Measurements from ENCODE around the gene FTCDNL1.
A peak's percentile ranks its signal among the peaks of the same experiment; 100 is the strongest.

Gene FTCDNL1

DNA sequence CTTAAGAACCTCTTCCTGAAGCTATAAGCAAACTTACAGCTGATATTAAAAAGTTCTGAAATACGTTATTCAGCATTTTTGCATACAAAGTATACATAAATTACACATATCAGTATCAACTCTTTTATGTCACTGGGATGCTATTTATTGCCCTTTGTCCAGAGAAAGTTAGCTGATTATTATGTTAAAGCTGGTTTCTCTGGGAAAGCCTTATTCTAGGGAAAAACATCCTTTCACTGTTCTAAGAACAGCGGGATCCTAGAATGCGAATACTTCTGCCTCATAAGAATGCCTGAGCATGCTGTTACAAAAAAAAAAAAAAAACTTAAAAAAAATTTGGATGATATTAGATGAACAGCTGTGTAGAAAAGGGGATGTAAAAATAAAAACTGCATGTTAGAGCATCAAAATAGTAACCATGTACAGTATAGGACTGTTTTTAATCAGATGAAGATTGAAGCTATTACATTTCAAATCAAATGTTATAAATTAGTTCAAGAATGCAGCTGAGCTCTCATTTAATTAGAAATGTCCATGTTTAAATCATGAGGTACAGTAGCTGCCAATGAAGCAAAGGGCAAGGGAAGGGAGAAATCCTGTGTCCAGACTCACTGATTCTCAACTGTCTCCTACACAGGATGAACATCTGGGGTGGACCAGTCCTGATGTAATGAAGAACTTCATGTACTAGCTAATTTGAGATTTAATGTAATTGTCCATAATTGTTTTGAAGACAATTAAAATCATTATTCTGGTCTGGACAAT, 8.2 kb downstream of the FTCDNL1 start:
- peak overlapping the region; percentile 65 for H3K27ac ChIP-seq (ENCODE audit: low read depth, low read length)
- no peaks in the 10 kb centered on the region for H3K27me3 ChIP-seq (ENCODE audit: control insufficient read depth, insufficient read depth, low read length)
- H3K9me3 ChIP-seq (ENCODE audit: control insufficient read depth, insufficient read depth, low read length) = no peaks in the 10 kb centered on the region
- no peak overlapping the region for H3K4me3 ChIP-seq (ENCODE audit: low read depth, low read length)
- no peaks in the 10 kb centered on the region for H3K36me3 ChIP-seq (ENCODE audit: control insufficient read depth, insufficient read depth, low read length)
- peaks cover 33% of the 10 kb centered on the region for H3K4me1 ChIP-seq (ENCODE audit: control insufficient read depth, insufficient read depth, low read length)
- no peak overlapping the region for H3K9ac ChIP-seq (ENCODE audit: low read depth, low read length)

GRCh38 chr2:199841409-199841808, 9.6 kb downstream of the FTCDNL1 start:
- H3K9me3 ChIP-seq (ENCODE audit: control insufficient read depth, insufficient read depth, low read length) = no peaks in the 10 kb centered on the region
- H3K27me3 ChIP-seq (ENCODE audit: control insufficient read depth, insufficient read depth, low read length) = no peaks in the 10 kb centered on the region
- H3K9ac ChIP-seq (ENCODE audit: low read depth, low read length) = no peak overlapping the region
- no peak overlapping the region for H3K27ac ChIP-seq (ENCODE audit: low read depth, low read length)
- no peaks in the 10 kb centered on the region for H3K36me3 ChIP-seq (ENCODE audit: control insufficient read depth, insufficient read depth, low read length)
- peaks cover 31% of the 10 kb centered on the region for H3K4me1 ChIP-seq (ENCODE audit: control insufficient read depth, insufficient read depth, low read length)
- no peak overlapping the region for H3K4me3 ChIP-seq (ENCODE audit: low read depth, low read length)

GRCh38 chr2:199838399-199838798, 12.6 kb downstream of the FTCDNL1 start:
- H3K36me3 ChIP-seq (ENCODE audit: control insufficient read depth, insufficient read depth, low read length) = no peaks in the 10 kb centered on the region
- H3K27ac ChIP-seq (ENCODE audit: low read depth, low read length) = no peak overlapping the region
- no peak overlapping the region for H3K4me3 ChIP-seq (ENCODE audit: low read depth, low read length)
- H3K9ac ChIP-seq (ENCODE audit: low read depth, low read length) = no peak overlapping the region
- H3K4me1 ChIP-seq (ENCODE audit: control insufficient read depth, insufficient read depth, low read length) = peaks cover 25% of the 10 kb centered on the region
- no peaks in the 10 kb centered on the region for H3K27me3 ChIP-seq (ENCODE audit: control insufficient read depth, insufficient read depth, low read length)
- H3K9me3 ChIP-seq (ENCODE audit: control insufficient read depth, insufficient read depth, low read length) = no peaks in the 10 kb centered on the region

DNA sequence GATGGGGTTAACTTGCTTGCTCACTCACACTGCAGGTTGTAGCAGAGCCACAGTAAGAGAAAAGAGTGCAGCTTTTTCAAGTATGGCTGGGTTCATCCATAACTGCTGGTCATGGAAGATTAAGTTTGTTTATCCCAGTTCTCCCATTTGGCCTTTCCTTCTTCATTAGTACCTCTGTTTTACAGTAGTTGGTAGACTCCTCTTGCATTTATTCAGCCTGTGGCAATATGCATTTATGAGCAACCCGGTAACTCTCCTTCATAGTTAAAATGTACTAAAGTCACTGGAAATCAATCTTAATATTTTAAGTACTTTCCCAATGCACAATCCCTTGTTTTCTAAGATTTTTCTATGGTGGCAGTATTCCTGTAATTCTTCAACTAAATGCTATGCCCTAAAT, 14.0 kb downstream of the FTCDNL1 start:
- Histone ChIP-seq H3K27me3 (ENCODE audit: control insufficient read depth, insufficient read depth, low read length) (no peaks in the 10 kb centered on the region), H3K9me3 (ENCODE audit: control insufficient read depth, insufficient read depth, low read length) (no peaks in the 10 kb centered on the region), H3K27ac (ENCODE audit: low read depth, low read length) (no peak overlapping the region), H3K4me3 (ENCODE audit: low read depth, low read length) (no peak overlapping the region), H3K36me3 (ENCODE audit: control insufficient read depth, insufficient read depth, low read length) (no peaks in the 10 kb centered on the region), H3K4me1 (ENCODE audit: control insufficient read depth, insufficient read depth, low read length) (peaks cover 13% of the 10 kb centered on the region; the same call in 1 of the 2 replicates), H3K9ac (ENCODE audit: low read depth, low read length) (no peak overlapping the region)

DNA sequence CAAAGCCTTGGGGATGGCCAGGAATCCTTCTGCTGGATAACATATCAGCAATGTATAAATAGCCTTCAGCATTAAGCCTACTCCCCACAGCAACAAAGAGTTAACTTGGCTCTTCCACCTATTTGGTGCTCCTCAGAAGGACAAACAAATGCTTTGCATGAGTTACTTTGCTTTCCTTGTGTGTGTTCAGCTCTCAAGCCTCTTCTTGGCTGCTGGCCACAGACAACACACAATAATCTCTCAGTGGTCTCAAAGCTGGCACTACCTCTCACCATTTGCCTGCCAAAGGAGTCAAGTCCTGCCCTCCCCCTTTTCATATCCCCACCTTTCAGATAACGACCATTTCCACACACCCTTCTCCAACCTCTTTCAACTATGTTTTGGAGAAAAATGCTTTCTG, 17.5 kb downstream of the FTCDNL1 start:
- H3K4me1 ChIP-seq (ENCODE audit: control insufficient read depth, insufficient read depth, low read length) = peaks cover 13% of the 10 kb centered on the region; the same call in 1 of the 2 replicates
- no peak overlapping the region for H3K4me3 ChIP-seq (ENCODE audit: low read depth, low read length)
- no peak overlapping the region for H3K27ac ChIP-seq (ENCODE audit: low read depth, low read length)
- no peaks in the 10 kb centered on the region for H3K36me3 ChIP-seq (ENCODE audit: control insufficient read depth, insufficient read depth, low read length)
- H3K9ac ChIP-seq (ENCODE audit: low read depth, low read length) = no peak overlapping the region
- H3K27me3 ChIP-seq (ENCODE audit: control insufficient read depth, insufficient read depth, low read length) = no peaks in the 10 kb centered on the region
- H3K9me3 ChIP-seq (ENCODE audit: control insufficient read depth, insufficient read depth, low read length) = no peaks in the 10 kb centered on the region; the same call in 1 of the 2 replicates

DNA sequence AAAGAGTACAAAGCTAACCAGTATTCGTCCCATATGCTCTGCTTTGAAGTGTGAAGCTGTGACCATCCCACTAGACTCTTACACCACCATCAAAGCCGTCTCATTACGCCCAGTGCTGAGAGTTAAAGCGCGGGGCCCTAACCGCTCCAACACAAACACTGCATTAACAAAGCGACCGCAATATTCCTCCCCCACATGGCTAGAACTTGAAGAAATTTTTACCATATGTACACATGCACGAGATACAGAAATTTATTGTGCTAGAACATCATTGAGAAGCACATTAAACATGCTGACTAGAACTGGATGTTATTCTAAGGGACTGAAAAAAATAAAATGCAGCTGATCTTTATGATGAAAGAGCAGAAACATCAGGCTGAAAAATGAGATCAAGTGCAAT, 20.5 kb downstream of the FTCDNL1 start:
- H3K27ac ChIP-seq (ENCODE audit: low read depth, low read length) = no peak overlapping the region
- H3K36me3 ChIP-seq (ENCODE audit: control insufficient read depth, insufficient read depth, low read length) = no peaks in the 10 kb centered on the region
- no peak overlapping the region for H3K4me3 ChIP-seq (ENCODE audit: low read depth, low read length)
- H3K9ac ChIP-seq (ENCODE audit: low read depth, low read length) = no peak overlapping the region
- H3K27me3 ChIP-seq (ENCODE audit: control insufficient read depth, insufficient read depth, low read length) = no peaks in the 10 kb centered on the region
- H3K9me3 ChIP-seq (ENCODE audit: control insufficient read depth, insufficient read depth, low read length) = no peaks in the 10 kb centered on the region; the same call in 1 of the 2 replicates
- 0 out of 2 replicates have a peak, but pooled peaks cover 2% of the 10 kb centered on the region for H3K4me1 ChIP-seq (ENCODE audit: control insufficient read depth, insufficient read depth, low read length)

DNA sequence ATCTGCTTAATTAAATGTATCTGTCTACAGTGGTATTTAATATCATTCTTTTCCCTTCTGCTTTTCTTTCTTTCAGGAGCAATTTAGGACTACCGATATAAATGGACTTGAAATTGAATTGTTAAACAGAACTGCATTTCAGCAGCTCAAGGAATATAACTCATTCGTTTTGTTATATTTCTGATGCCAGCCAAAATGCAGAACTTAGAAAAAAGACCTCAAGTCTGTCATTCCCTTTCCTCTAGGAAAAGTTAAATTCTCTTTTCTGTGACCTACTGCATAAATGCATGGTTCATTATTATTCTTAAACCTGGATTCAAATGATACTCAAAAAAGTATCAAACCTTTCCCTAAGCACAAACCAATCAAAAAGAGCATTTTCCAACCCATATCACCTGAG, 21.4 kb downstream of the FTCDNL1 start:
- no peaks in the 10 kb centered on the region for H3K4me1 ChIP-seq (ENCODE audit: control insufficient read depth, insufficient read depth, low read length)
- H3K27me3 ChIP-seq (ENCODE audit: control insufficient read depth, insufficient read depth, low read length) = no peaks in the 10 kb centered on the region
- H3K27ac ChIP-seq (ENCODE audit: low read depth, low read length) = no peak overlapping the region
- H3K36me3 ChIP-seq (ENCODE audit: control insufficient read depth, insufficient read depth, low read length) = no peaks in the 10 kb centered on the region
- H3K9ac ChIP-seq (ENCODE audit: low read depth, low read length) = no peak overlapping the region
- no peaks in the 10 kb centered on the region; the same call in 1 of the 2 replicates for H3K9me3 ChIP-seq (ENCODE audit: control insufficient read depth, insufficient read depth, low read length)
- no peak overlapping the region for H3K4me3 ChIP-seq (ENCODE audit: low read depth, low read length)

DNA sequence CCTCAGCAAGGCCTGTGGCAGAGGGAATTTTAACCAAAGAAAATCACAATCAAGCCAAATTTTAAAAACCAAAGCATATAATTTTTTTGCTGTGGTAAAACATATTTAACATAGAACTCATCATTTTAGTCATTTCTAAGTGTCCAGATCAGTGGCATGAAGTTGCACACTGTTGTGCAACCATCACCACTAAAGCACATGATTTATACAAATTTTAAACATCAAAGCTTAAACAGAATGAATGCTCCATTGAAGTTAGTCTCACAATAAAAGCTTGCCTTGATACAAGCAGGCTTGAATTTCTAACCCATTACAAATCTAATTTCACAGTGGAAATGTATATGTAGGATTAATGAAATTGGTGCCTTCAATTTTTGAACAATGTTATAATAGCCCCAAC, 31.2 kb downstream of the FTCDNL1 start:
- Histone ChIP-seq H3K27ac (ENCODE audit: low read depth, low read length) (no peak overlapping the region), H3K4me1 (ENCODE audit: control insufficient read depth, insufficient read depth, low read length) (no peaks in the 10 kb centered on the region), H3K36me3 (ENCODE audit: control insufficient read depth, insufficient read depth, low read length) (no peaks in the 10 kb centered on the region), H3K4me3 (ENCODE audit: low read depth, low read length) (no peak overlapping the region), H3K9me3 (ENCODE audit: control insufficient read depth, insufficient read depth, low read length) (no peaks in the 10 kb centered on the region), H3K27me3 (ENCODE audit: control insufficient read depth, insufficient read depth, low read length) (no peaks in the 10 kb centered on the region), H3K9ac (ENCODE audit: low read depth, low read length) (no peak overlapping the region)

GRCh38 chr2:199818754-199819153, 32.2 kb downstream of the FTCDNL1 start:
- Histone ChIP-seq H3K27ac (ENCODE audit: low read depth, low read length) (no peak overlapping the region), H3K9ac (ENCODE audit: low read depth, low read length) (no peak overlapping the region), H3K9me3 (ENCODE audit: control insufficient read depth, insufficient read depth, low read length) (no peaks in the 10 kb centered on the region), H3K27me3 (ENCODE audit: control insufficient read depth, insufficient read depth, low read length) (no peaks in the 10 kb centered on the region), H3K4me1 (ENCODE audit: control insufficient read depth, insufficient read depth, low read length) (no peaks in the 10 kb centered on the region), H3K4me3 (ENCODE audit: low read depth, low read length) (no peak overlapping the region), H3K36me3 (ENCODE audit: control insufficient read depth, insufficient read depth, low read length) (no peaks in the 10 kb centered on the region)

GRCh38 chr2:199818026-199818425, 33.0 kb downstream of the FTCDNL1 start:
- Histone ChIP-seq H3K27me3 (ENCODE audit: control insufficient read depth, insufficient read depth, low read length) (no peaks in the 10 kb centered on the region), H3K4me1 (ENCODE audit: control insufficient read depth, insufficient read depth, low read length) (no peaks in the 10 kb centered on the region), H3K36me3 (ENCODE audit: control insufficient read depth, insufficient read depth, low read length) (no peaks in the 10 kb centered on the region), H3K9me3 (ENCODE audit: control insufficient read depth, insufficient read depth, low read length) (no peaks in the 10 kb centered on the region), H3K9ac (ENCODE audit: low read depth, low read length) (no peak overlapping the region), H3K4me3 (ENCODE audit: low read depth, low read length) (no peak overlapping the region), H3K27ac (ENCODE audit: low read depth, low read length) (no peak overlapping the region)

- Histone ChIP-seq H3K27me3 (ENCODE audit: control insufficient read depth, insufficient read depth, low read length) (no peaks in the 10 kb centered on the region), H3K9me3 (ENCODE audit: control insufficient read depth, insufficient read depth, low read length) (no peaks in the 10 kb centered on the region), H3K36me3 (ENCODE audit: control insufficient read depth, insufficient read depth, low read length) (no peaks in the 10 kb centered on the region), H3K4me3 (ENCODE audit: low read depth, low read length) (no peak overlapping the region), H3K9ac (ENCODE audit: low read depth, low read length) (no peak overlapping the region), H3K4me1 (ENCODE audit: control insufficient read depth, insufficient read depth, low read length) (peaks cover 15% of the 10 kb centered on the region), H3K27ac (ENCODE audit: low read depth, low read length) (no peak overlapping the region)
Observed at GRCh38 chr2:199814817-199815211, 36.2 kb downstream of the FTCDNL1 start.

All from HUES48 (cell line).